ENCODE data around the gene TTC7B.

GRCh38 chr14:90575336-90575735, 240.9 kb downstream of the TTC7B start:
- no peak for TF ChIP-seq CTCF (optimal IDR thresholded peaks at IDR 0.05 in 1 of 3, IDR thresholded peaks at IDR 0.05 in 1 of 3, conservative IDR thresholded peaks at IDR 0.05 in 1 of 3; ENCODE audit: extremely low read depth in 1 of 3, insufficient read depth in 2 of 3, low read length in 3 of 3)
- no peak for TF ChIP-seq EZH2 (IDR thresholded peaks at IDR 0.05; ENCODE audit: low read length)

All from keratinocyte (primary cell).